ENCODE data around the gene GNB1. TPM values are rescaled to one million over a fixed set of nuclear protein-coding genes. Genes with fewer than 3 reads are reported as not detected.

Gene GNB1
- total RNA-seq, 1 experiment from 2014 or later, result 400 TPM

- H3K9me3 Mint-ChIP-seq, result no peaks in the 10 kb centered on the region; a peak in 1 of 5 replicates
- H2BK15ac ChIP-seq (ENCODE audit: low read depth, low read length), result no peak overlapping the region
- H3K36me3 Mint-ChIP-seq (ENCODE audit: insufficient read depth in 1 of 3, low read depth in 3 of 3), result peaks cover 43 to 73% (median 66%) of the 10 kb centered on the region in 3 experiments
- H3K79me2 ChIP-seq (ENCODE audit: insufficient read depth, low read length), result no peaks in the 10 kb centered on the region
- H3K79me1 ChIP-seq (ENCODE audit: insufficient read depth, low read depth, low read length, poor library complexity, severe bottlenecking), result peaks cover 3% of the 10 kb centered on the region
- peaks cover 6 to 16% of the 10 kb centered on the region in 2 experiments for H3K4me1 Mint-ChIP-seq
- no CpG with 5 or more reads among the region's 20 CpGs for WGBS (ENCODE audit: extremely low coverage, insufficient read length, low lambda C conversion rate)
- H3K4me2 ChIP-seq (ENCODE audit: insufficient read depth, insufficient read length, low read length), result no peak overlapping the region
- H3K27ac ChIP-seq (ENCODE audit: insufficient read length, low read depth, low read length), result no peak overlapping the region
- H3K27ac Mint-ChIP-seq, result peak overlapping the region in 2 of 3 experiments; percentile 21 to 57; a peak in 1 of 7 replicates
- no peak overlapping the region for H2AFZ ChIP-seq (ENCODE audit: low read length)
- no peaks in the 10 kb centered on the region for H4K20me1 ChIP-seq (ENCODE audit: control insufficient read depth, insufficient read depth, insufficient read length)
- TF ChIP-seq, protein P1, sequence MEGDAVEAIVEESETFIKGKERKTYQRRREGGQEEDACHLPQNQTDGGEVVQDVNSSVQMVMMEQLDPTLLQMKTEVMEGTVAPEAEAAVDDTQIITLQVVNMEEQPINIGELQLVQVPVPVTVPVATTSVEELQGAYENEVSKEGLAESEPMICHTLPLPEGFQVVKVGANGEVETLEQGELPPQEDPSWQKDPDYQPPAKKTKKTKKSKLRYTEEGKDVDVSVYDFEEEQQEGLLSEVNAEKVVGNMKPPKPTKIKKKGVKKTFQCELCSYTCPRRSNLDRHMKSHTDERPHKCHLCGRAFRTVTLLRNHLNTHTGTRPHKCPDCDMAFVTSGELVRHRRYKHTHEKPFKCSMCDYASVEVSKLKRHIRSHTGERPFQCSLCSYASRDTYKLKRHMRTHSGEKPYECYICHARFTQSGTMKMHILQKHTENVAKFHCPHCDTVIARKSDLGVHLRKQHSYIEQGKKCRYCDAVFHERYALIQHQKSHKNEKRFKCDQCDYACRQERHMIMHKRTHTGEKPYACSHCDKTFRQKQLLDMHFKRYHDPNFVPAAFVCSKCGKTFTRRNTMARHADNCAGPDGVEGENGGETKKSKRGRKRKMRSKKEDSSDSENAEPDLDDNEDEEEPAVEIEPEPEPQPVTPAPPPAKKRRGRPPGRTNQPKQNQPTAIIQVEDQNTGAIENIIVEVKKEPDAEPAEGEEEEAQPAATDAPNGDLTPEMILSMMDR (conservative IDR thresholded peaks at IDR 0.05), result no peak
- H3K23me2 ChIP-seq (ENCODE audit: insufficient read length, low read depth, low read length, poor library complexity, severe bottlenecking), result peaks cover 8% of the 10 kb centered on the region
- H3K9me3 ChIP-seq (ENCODE audit: control insufficient read depth, low read depth, low read length), result no peaks in the 10 kb centered on the region
- H2BK12ac ChIP-seq (ENCODE audit: insufficient read length, low read depth, low read length), result no peak overlapping the region
- no peaks in the 10 kb centered on the region; the same call in 1 of the 2 replicates for H3K4me1 ChIP-seq (ENCODE audit: insufficient read depth, low read length)
- no peak overlapping the region for H4K5ac ChIP-seq (ENCODE audit: insufficient read length, low read depth, low read length)
- H3K27me3 Mint-ChIP-seq (ENCODE audit: low read depth), result no peaks in the 10 kb centered on the region; the same call in 1 of the 2 replicates
- no peak overlapping the region for H3K18ac ChIP-seq (ENCODE audit: insufficient read length, low read depth, low read length)
- H2BK5ac ChIP-seq (ENCODE audit: insufficient read length, low read length), result no peak overlapping the region
- H3K23ac ChIP-seq (ENCODE audit: insufficient read length, low read depth, low read length), result no peak overlapping the region
- H3K56ac ChIP-seq (ENCODE audit: insufficient read length, low read depth, low read length), result no peak overlapping the region
- H3K27me3 ChIP-seq (ENCODE audit: insufficient read depth, low read length), result no peaks in the 10 kb centered on the region
- no peak overlapping the region for H3T11ph ChIP-seq (ENCODE audit: low read length)
- H3K4me3 Mint-ChIP-seq, result no peak overlapping the region
- no peak overlapping the region for H2BK120ac ChIP-seq (ENCODE audit: low read depth, low read length, poor library complexity, severe bottlenecking)
- H4K8ac ChIP-seq (replicated peaks; ENCODE audit: insufficient read length, low read depth, low read length), result no peak overlapping the region
- no peak overlapping the region for H3K14ac ChIP-seq (ENCODE audit: insufficient read depth, low read length)
- H3K4ac ChIP-seq (ENCODE audit: low read depth, low read length), result no peak overlapping the region
- no peak overlapping the region for H3K9ac ChIP-seq (ENCODE audit: extremely low read depth, insufficient read length, low read length)
- no peak for DNase-seq
- no peak overlapping the region for H2AK5ac ChIP-seq (ENCODE audit: insufficient read length, low read length)
- no peak overlapping the region for H2BK20ac ChIP-seq (ENCODE audit: low read depth, low read length, poor library complexity, severe bottlenecking)
- H4K91ac ChIP-seq (ENCODE audit: insufficient read length, low read depth, low read length), result no peak overlapping the region
Measured at GRCh38 chr1:1786836-1787605, 103.9 kb downstream of the GNB1 start.

Measured in H9 (cell line).